Neural cell (in vitro differentiated cells): ENCODE data around the gene HOXA2. TPM values are rescaled to one million over a fixed set of nuclear protein-coding genes. Genes with fewer than 3 reads are reported as not detected.
A peak's percentile ranks its signal among the peaks of the same experiment; 100 is the strongest.

Source experiments
- H2AFZ ChIP-seq: fragments of 200-600, 300-800 bp; sonication (generic), shearing (Covaris generic); 2 replicates; pipeline ENCODE4 v1.6.0; 2014; ENCODE audit warnings: low read depth, mild to moderate bottlenecking, antibody characterized with exemption, low read length, moderate library complexity
- H3F3A ChIP-seq: fragments of 200-600 bp; shearing (Covaris generic); 2 replicates; pipeline ENCODE4 v1.6.1; 2016; ENCODE audit warnings: mild to moderate bottlenecking, moderate library complexity, mixed read lengths, antibody characterized with exemption, low read length; ENCODE audit not compliant: insufficient read depth, poor library complexity, severe bottlenecking
- H3K27ac ChIP-seq: fragments of 200-600, 300-800 bp; sonication (generic), shearing (Covaris generic); 2 replicates; pipeline ENCODE4 v1.5.1; 2014; ENCODE audit warnings: mild to moderate bottlenecking, low read length, moderate library complexity
- H3K27me3 ChIP-seq: fragments of 300-800, 200-600 bp; sonication (generic), shearing (Covaris generic); 2 replicates; pipeline ENCODE4 v1.6.0; 2014; ENCODE audit warnings: mild to moderate bottlenecking, low read depth, low read length, moderate library complexity; ENCODE audit not compliant: insufficient read depth
- H3K36me3 ChIP-seq: fragments of 300-800, 200-600 bp; sonication (generic), shearing (Covaris generic); 2 replicates; pipeline ENCODE4 v1.5.1; 2014; ENCODE audit warnings: mild to moderate bottlenecking, antibody characterized with exemption, low read length, moderate library complexity; ENCODE audit not compliant: insufficient read depth
- H3K4me2 ChIP-seq: fragments of 300-800, 200-600 bp; sonication (generic), shearing (Covaris generic); 2 replicates; pipeline ENCODE4 v1.6.0; 2014; ENCODE audit warnings: mild to moderate bottlenecking, low read length
- H3K4me3 ChIP-seq: fragments of 300-800, 200-600 bp; sonication (generic), shearing (Covaris generic); 2 replicates; pipeline ENCODE4 v1.5.1; 2014; ENCODE audit warnings: mild to moderate bottlenecking, low read length, moderate library complexity
- H3K79me2 ChIP-seq: fragments of 200-600 bp; shearing (Covaris generic); replicated peaks from 2 replicates; pipeline ENCODE4 v1.6.0; 2014; ENCODE audit warnings: mild to moderate bottlenecking, low read length, moderate library complexity; ENCODE audit not compliant: insufficient read depth
- H3K9ac ChIP-seq: fragments of 300-800, 200-600 bp; sonication (generic), shearing (Covaris generic); 2 replicates; pipeline ENCODE4 v1.6.1; 2016; ENCODE audit warnings: mild to moderate bottlenecking, low read length, mixed read lengths
- H3K9me2 ChIP-seq: fragments of 200-600 bp; shearing (Covaris generic); 2 replicates; pipeline ENCODE4 v1.6.1; 2016; ENCODE audit warnings: mild to moderate bottlenecking, low read length, mixed read lengths; ENCODE audit not compliant: insufficient read depth
- H3K9me3 ChIP-seq: fragments of 200-600, 300-800 bp; sonication (generic), shearing (Covaris generic); 2 replicates; pipeline ENCODE4 v1.6.1; 2016; ENCODE audit warnings: mild to moderate bottlenecking, mixed run types, low read length, moderate library complexity, mixed read lengths
- H4K20me1 ChIP-seq: fragments of 200-600 bp; shearing (Covaris generic); 2 replicates; pipeline ENCODE4 v1.6.1; 2016; ENCODE audit warnings: mild to moderate bottlenecking, mixed run types; ENCODE audit not compliant: insufficient read depth
- EZH2 ChIP-seq: fragments of 200-600, 300-800 bp; shearing (Covaris generic), sonication (generic); IDR thresholded peaks from 2 replicates; pipeline ENCODE4 v1.6.1; 2014; ENCODE audit warnings: antibody characterized with exemption, low read length, borderline replicate concordance, mild to moderate bottlenecking; ENCODE audit not compliant: insufficient read depth, poor library complexity, severe bottlenecking
- POLR2AphosphoS5 ChIP-seq: IDR thresholded peaks from 2 replicates; pipeline ENCODE4 v1.6.1; 2012
- RAD21 ChIP-seq: fragments of 450-650 bp; conservative IDR thresholded peaks from 2 replicates; pipeline ENCODE4 v1.6.1; 2014; ENCODE audit warnings: antibody characterized with exemption, mild to moderate bottlenecking, moderate library complexity
- REST ChIP-seq: IDR thresholded peaks from 2 replicates; pipeline ENCODE4 v1.6.1; 2012; ENCODE audit warnings: borderline replicate concordance
- SMC3 ChIP-seq: fragments of 450-650 bp; conservative IDR thresholded peaks from 2 replicates; pipeline ENCODE4 v1.6.1; 2014; ENCODE audit warnings: antibody characterized with exemption, mild to moderate bottlenecking, moderate library complexity; ENCODE audit not compliant: poor library complexity
- TAF1 ChIP-seq: IDR thresholded peaks from 2 replicates; pipeline ENCODE4 v1.6.1; 2012; ENCODE audit warnings: low read depth
- polyA plus RNA-seq: library from polyadenylated mRNA; depleted of rRNA; stranded (reverse); fragments of >200 nt; gene quantifications from 2 replicates; pipeline ENCODE4 v1.2.3, GENCODE V29; 2014
- TF ChIP-seq, protein P1 (sequence below): fragments of 450-650 bp; IDR thresholded peaks from 2 replicates; pipeline ENCODE4 v1.5.1; 2014; ENCODE audit warnings: antibody characterized with exemption, mild to moderate bottlenecking, moderate library complexity; ENCODE audit not compliant: poor library complexity, severe bottlenecking

HOXA2 gene
- polyA plus RNA-seq, 1 donor from 2014 or later = not detected

- H3F3A ChIP-seq = no peaks in the 10 kb centered on the region
- no peak overlapping the region for H2AFZ ChIP-seq
- H3K27me3 ChIP-seq = peaks cover 100% of the 10 kb centered on the region
- H3K9me2 ChIP-seq = no peaks in the 10 kb centered on the region
- H3K27ac ChIP-seq = no peak overlapping the region
- peak overlapping the region; percentile 5 for H3K4me2 ChIP-seq
- TF ChIP-seq POLR2AphosphoS5 = peak; percentile 31
- no peak for TF ChIP-seq TAF1
- peak; percentile 60 for TF ChIP-seq RAD21
- TF ChIP-seq REST = no peak
- TF ChIP-seq, protein P1, sequence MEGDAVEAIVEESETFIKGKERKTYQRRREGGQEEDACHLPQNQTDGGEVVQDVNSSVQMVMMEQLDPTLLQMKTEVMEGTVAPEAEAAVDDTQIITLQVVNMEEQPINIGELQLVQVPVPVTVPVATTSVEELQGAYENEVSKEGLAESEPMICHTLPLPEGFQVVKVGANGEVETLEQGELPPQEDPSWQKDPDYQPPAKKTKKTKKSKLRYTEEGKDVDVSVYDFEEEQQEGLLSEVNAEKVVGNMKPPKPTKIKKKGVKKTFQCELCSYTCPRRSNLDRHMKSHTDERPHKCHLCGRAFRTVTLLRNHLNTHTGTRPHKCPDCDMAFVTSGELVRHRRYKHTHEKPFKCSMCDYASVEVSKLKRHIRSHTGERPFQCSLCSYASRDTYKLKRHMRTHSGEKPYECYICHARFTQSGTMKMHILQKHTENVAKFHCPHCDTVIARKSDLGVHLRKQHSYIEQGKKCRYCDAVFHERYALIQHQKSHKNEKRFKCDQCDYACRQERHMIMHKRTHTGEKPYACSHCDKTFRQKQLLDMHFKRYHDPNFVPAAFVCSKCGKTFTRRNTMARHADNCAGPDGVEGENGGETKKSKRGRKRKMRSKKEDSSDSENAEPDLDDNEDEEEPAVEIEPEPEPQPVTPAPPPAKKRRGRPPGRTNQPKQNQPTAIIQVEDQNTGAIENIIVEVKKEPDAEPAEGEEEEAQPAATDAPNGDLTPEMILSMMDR = peak; percentile 85
- peak; percentile 80 for TF ChIP-seq SMC3
- peak; percentile 36 for TF ChIP-seq EZH2
- H3K4me3 ChIP-seq = peak overlapping the region; percentile 56
- no peak overlapping the region for H3K9ac ChIP-seq
- peaks cover 26% of the 10 kb centered on the region for H3K9me3 ChIP-seq
- no peaks in the 10 kb centered on the region for H4K20me1 ChIP-seq
- no peaks in the 10 kb centered on the region for H3K36me3 ChIP-seq
- no peaks in the 10 kb centered on the region for H3K79me2 ChIP-seq
Observed at GRCh38 chr7:27150568-27151340, 48.3 kb upstream of the HOXA2 start.

GRCh38 chr7:27149842-27150567 lies 47.5 kb upstream of the HOXA2 start:
- Histone ChIP-seq H3K36me3 (no peaks in the 10 kb centered on the region), H3K9ac (no peak overlapping the region), H3K79me2 (no peaks in the 10 kb centered on the region), H3K27me3 (peaks cover 100% of the 10 kb centered on the region), H3K4me3 (no peak overlapping the region), H4K20me1 (no peaks in the 10 kb centered on the region), H3K9me3 (peaks cover 27% of the 10 kb centered on the region), H3K27ac (no peak overlapping the region), H3F3A (no peaks in the 10 kb centered on the region), H3K4me2 (no peak overlapping the region), H2AFZ (no peak overlapping the region), H3K9me2 (no peaks in the 10 kb centered on the region)
- no peak for TF ChIP-seq POLR2AphosphoS5
